ENCODE measurements around the gene FBXO9.

GRCh38 chr6:53128842-53129241, 63.6 kb downstream of the FBXO9 start:
- TF ChIP-seq CTCF (IDR thresholded peaks at IDR 0.05): no peak
- no peak for TF ChIP-seq ZFX (IDR thresholded peaks at IDR 0.05; ENCODE audit: borderline replicate concordance)

Data from 22Rv1 (cell line).